Mucosa of descending colon (tissue), 3 donors: ENCODE measurements around the gene MYLIP. TPM values are rescaled to one million over a fixed set of nuclear protein-coding genes. Genes with fewer than 3 reads are reported as not detected.

ENCODE experiments used
- ATAC-seq: fragments of 200-7000 bp; cut with Tn5 transposase; one replicate; pipeline ENCODE4 v1.9.1; 2020; ENCODE audit warnings: mild to moderate bottlenecking, moderate library complexity
- DNase-seq, 3 donors: peaks; one replicate each; pipeline ENCODE4 v3.0.0-alpha.2; 2020
- H3K36me3 ChIP-seq: fragments of 200-600 bp; one replicate; pipeline ENCODE4 v1.8.0; 2021; ENCODE audit warnings: low read depth, mild to moderate bottlenecking
- H3K4me1 ChIP-seq: fragments of 200-600 bp; one replicate; pipeline ENCODE4 v1.8.0; 2021; ENCODE audit warnings: low read depth, mild to moderate bottlenecking
- H3K4me3 ChIP-seq: fragments of 200-600 bp; one replicate; pipeline ENCODE4 v1.8.0; 2021; ENCODE audit warnings: mild to moderate bottlenecking
- H3K9me3 ChIP-seq: fragments of 200-600 bp; one replicate; pipeline ENCODE4 v1.8.0; 2021; ENCODE audit warnings: mild to moderate bottlenecking
- CTCF ChIP-seq: fragments of 200-600 bp; IDR thresholded peaks from one replicate; pipeline ENCODE4 v1.8.0; 2022; ENCODE audit warnings: antibody characterized with exemption, mild to moderate bottlenecking
- intact Hi-C, 2 donors: fragments of 100-400 bp; cut with DNase I in 1 of 2; cut with micrococcal nuclease in 1 of 2; formaldehyde crosslinking; loops; one replicate each; pipeline versions ENCODE4 v1.11.0 to v1.11.1; 2022; cut with DNase I, micrococcal nuclease
- total RNA-seq, 3 donors: library from RNA; stranded (reverse); fragmentation: NEBNext Ultra II Directional in 2 of 3; extraction: Animal tissue kit (Norgen Biotek cat#: 25700) in 2 of 3; gene quantifications; one replicate each; pipeline versions ENCODE4 v1.2.1 to v1.2.4, GENCODE V29; 2021 to 2023
- donor health status: DM: no; HTN: no; CAD: no; lungs with moderate emphysema.
- donor health status: DM: no; HTN: no; CAD: no.
- donor health status: DM: no; HTN: yes; CAD: no.

The MYLIP gene
- total RNA-seq, 3 donors from 2014 or later, result 22.7 to 64.4 (median 40.3) TPM

GRCh38 chr6:16090920-16091319 is 38.0 kb upstream of the MYLIP start:
- Histone ChIP-seq H3K4me1 (peaks cover 4% of the 10 kb centered on the region), H3K36me3 (no peaks in the 10 kb centered on the region), H3K9me3 (no peaks in the 10 kb centered on the region), H3K4me3 (no peak overlapping the region)
- ATAC-seq (no peak), DNase-seq (no peak)
- intact Hi-C loops, result no loop called here
- TF ChIP-seq CTCF, result no peak

GRCh38 chr6:16092140-16092539 is 36.7 kb upstream of the MYLIP start:
- Histone ChIP-seq H3K36me3 (no peaks in the 10 kb centered on the region), H3K9me3 (no peaks in the 10 kb centered on the region), H3K4me1 (peaks cover 4% of the 10 kb centered on the region), H3K4me3 (no peak overlapping the region)
- no peak for ATAC-seq
- no peak for TF ChIP-seq CTCF
- intact Hi-C loops, result no loop called here
- DNase-seq, result no peak

GRCh38 chr6:16092990-16093389 is 35.9 kb upstream of the MYLIP start:
- ATAC-seq, result no peak

GRCh38 chr6:16095180-16095579 is 33.7 kb upstream of the MYLIP start:
- ATAC-seq (no peak), DNase-seq (no peak)
- no peaks in the 10 kb centered on the region for H3K36me3 ChIP-seq
- no peak for TF ChIP-seq CTCF
- intact Hi-C loops, result no loop called here
- H3K4me3 ChIP-seq, result no peak overlapping the region
- H3K9me3 ChIP-seq, result no peaks in the 10 kb centered on the region
- H3K4me1 ChIP-seq, result no peaks in the 10 kb centered on the region

More at GRCh38 chr6:16092990-16093389, 35.9 kb upstream of the MYLIP start:
- no peak for DNase-seq
- no peak for TF ChIP-seq CTCF
- no peak overlapping the region for H3K4me3 ChIP-seq
- no peaks in the 10 kb centered on the region for H3K36me3 ChIP-seq
- H3K4me1 ChIP-seq, result peaks cover 4% of the 10 kb centered on the region
- no peaks in the 10 kb centered on the region for H3K9me3 ChIP-seq
- intact Hi-C loops, result no loop called here

- H3K4me3 ChIP-seq, result no peak overlapping the region
- DNase-seq, result no peak
- H3K9me3 ChIP-seq, result no peaks in the 10 kb centered on the region
- ATAC-seq, result no peak
- intact Hi-C loops, result no loop called here
- H3K4me1 ChIP-seq, result no peaks in the 10 kb centered on the region
- TF ChIP-seq CTCF, result no peak
- H3K36me3 ChIP-seq, result no peaks in the 10 kb centered on the region
These were observed 31.3 kb upstream of the MYLIP start for GRCh38 chr6:16097382-16098171.
